Hepatocyte (in vitro differentiated cells): ENCODE results near the gene GRID2IP. TPM values are rescaled to one million over a fixed set of nuclear protein-coding genes. Genes with fewer than 3 reads are reported as not detected.

ENCODE experiments used
- DNase-seq: peaks from one replicate; pipeline ENCODE4 v3.0.0-alpha.2; 2016; ENCODE audit warnings: low spot score
- H2AFZ ChIP-seq: fragments of 200-600 bp; sonication (generic); 2 replicates; pipeline ENCODE4 v1.6.0; 2016; ENCODE audit warnings: antibody characterized with exemption, mild to moderate bottlenecking
- H3K27ac ChIP-seq: fragments of 200-600 bp; sonication (generic); 2 replicates; pipeline ENCODE4 v1.5.1; 2016; ENCODE audit warnings: mild to moderate bottlenecking
- H3K27me3 ChIP-seq: fragments of 200-600 bp; sonication (generic); 2 replicates; pipeline ENCODE4 v1.6.1; 2016
- H3K36me3 ChIP-seq: fragments of 200-600 bp; sonication (generic); replicated peaks from 2 replicates; pipeline ENCODE4 v1.5.1; 2016; ENCODE audit warnings: low read depth; ENCODE audit not compliant: insufficient read depth
- H3K4me1 ChIP-seq: fragments of 200-600 bp; sonication (generic); 2 replicates; pipeline ENCODE4 v1.5.1; 2016; ENCODE audit warnings: mild to moderate bottlenecking, moderate library complexity; ENCODE audit not compliant: insufficient read depth
- H3K4me2 ChIP-seq: fragments of 200-600 bp; sonication (generic); 2 replicates; pipeline ENCODE4 v1.6.0; 2016
- H3K4me3 ChIP-seq: fragments of 200-600 bp; sonication (generic); 2 replicates; pipeline ENCODE4 v1.5.1; 2016; ENCODE audit warnings: mild to moderate bottlenecking
- H3K79me2 ChIP-seq: fragments of 200-600 bp; sonication (generic); 2 replicates; pipeline ENCODE4 v1.6.0; 2017; ENCODE audit warnings: mild to moderate bottlenecking
- H3K9me2 ChIP-seq: fragments of 200-600 bp; sonication (generic); replicated peaks from 2 replicates; pipeline ENCODE4 v1.6.0; 2017; ENCODE audit warnings: mild to moderate bottlenecking; ENCODE audit not compliant: insufficient read depth
- H3K9me3 ChIP-seq: fragments of 200-600 bp; sonication (generic); 2 replicates; pipeline ENCODE4 v1.5.1; 2016; ENCODE audit warnings: low read depth, mild to moderate bottlenecking
- H4K20me1 ChIP-seq: fragments of 200-600 bp; sonication (generic); 2 replicates; pipeline ENCODE4 v1.6.0; 2016; ENCODE audit warnings: mild to moderate bottlenecking; ENCODE audit not compliant: insufficient read depth, poor library complexity, severe bottlenecking
- EZH2 ChIP-seq: fragments of 200-600 bp; sonication (generic); IDR thresholded peaks from 2 replicates; pipeline ENCODE4 v1.6.1; 2016; ENCODE audit warnings: antibody characterized with exemption, mild to moderate bottlenecking, borderline replicate concordance
- EZH2phosphoT487 ChIP-seq: fragments of 200-600 bp; sonication (generic); IDR thresholded peaks from one replicate; pipeline ENCODE4 v1.6.1; 2018; ENCODE audit warnings: antibody characterized with exemption, mild to moderate bottlenecking, low read depth, moderate library complexity; ENCODE audit not compliant: unreplicated experiment, severe bottlenecking
- WGBS: methylation state at CpG from one replicate; pipeline ENCODE4 v1.1.6; 2016; ENCODE audit warnings: low lambda C conversion rate; ENCODE audit errors: missing lambda C conversion rate; 5-methylcytosine and 5-hydroxymethylcytosine counted together
- polyA plus RNA-seq: library from polyadenylated mRNA; unstranded; fragments of >200 nt; fragmentation: Nextera tagmentation; extraction: Ambion mirVana; gene quantifications from 2 replicates; pipeline ENCODE4 v1.2.1, GENCODE V29; 2016
- total RNA-seq: library from RNA; depleted of rRNA; stranded (reverse); fragments of >200 nt; gene quantifications from 2 replicates; pipeline ENCODE4 v1.2.3, GENCODE V29; 2014
- TF ChIP-seq, protein P1 (sequence below): fragments of 200-600 bp; sonication (generic); IDR thresholded peaks from 2 replicates; pipeline ENCODE4 v1.5.1; 2016; ENCODE audit warnings: antibody characterized with exemption, mild to moderate bottlenecking; ENCODE audit not compliant: poor library complexity

The GRID2IP gene
- total and polyA plus RNA-seq, 2 experiments from 2014 or later: 0.25 to 0.73 TPM

DNA sequence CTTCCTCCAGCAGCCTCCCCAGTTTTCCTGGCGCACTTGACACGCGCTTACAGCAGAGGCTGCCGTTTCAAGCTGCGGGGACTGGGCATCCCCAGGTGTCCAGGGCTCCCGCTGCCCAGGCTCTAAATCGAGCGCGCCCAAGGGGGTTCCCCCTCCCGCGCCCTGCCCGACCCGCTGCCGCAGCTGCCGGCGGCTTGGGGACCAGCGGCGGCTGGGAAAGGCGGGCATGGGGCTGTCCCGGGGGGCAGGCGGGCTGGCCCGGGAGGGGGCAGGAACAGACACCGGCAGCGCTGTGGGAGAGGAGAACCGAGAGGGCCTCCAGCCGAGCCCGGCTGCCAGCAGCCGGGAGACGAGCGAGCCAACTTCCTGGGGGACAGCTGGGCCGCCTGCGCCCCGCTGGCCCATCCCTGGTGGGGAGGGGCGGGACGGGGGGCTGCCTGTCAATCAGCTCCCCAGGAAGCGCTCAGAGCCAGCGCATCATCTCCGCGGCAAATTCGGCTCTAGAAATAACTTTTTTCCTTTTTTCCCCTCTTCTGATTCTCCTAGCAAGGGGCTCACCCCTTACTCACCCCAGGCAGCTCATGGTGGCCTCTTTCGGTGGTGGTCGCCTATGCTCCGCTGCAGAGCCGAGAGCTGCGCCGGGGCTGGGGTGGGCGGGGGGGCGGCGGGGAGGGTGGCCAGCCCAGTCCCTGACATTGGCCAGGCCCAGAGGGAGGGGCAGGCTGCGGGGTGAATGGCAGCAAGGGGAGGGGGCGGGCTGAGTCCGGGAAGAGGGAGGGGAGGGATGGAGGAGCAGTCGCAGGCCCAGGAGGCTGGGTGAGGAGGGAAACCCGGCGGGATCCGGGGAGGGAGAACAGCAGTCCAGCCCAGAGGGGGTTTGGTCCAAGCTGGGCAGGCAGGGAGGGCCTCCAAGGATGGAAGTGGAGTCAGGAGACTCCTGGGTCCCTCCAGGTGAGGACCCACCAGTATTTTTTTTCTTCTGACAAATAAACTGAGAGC lies 14.7 kb downstream of the GRID2IP start:
- no peaks in the 10 kb centered on the region for H3K9me2 ChIP-seq
- peak overlapping the region; percentile 26 for H2AFZ ChIP-seq
- WGBS: 1% methylated on average over 16 of the region's 56 CpGs
- peak; percentile 68 for TF ChIP-seq EZH2
- TF ChIP-seq, protein P1, sequence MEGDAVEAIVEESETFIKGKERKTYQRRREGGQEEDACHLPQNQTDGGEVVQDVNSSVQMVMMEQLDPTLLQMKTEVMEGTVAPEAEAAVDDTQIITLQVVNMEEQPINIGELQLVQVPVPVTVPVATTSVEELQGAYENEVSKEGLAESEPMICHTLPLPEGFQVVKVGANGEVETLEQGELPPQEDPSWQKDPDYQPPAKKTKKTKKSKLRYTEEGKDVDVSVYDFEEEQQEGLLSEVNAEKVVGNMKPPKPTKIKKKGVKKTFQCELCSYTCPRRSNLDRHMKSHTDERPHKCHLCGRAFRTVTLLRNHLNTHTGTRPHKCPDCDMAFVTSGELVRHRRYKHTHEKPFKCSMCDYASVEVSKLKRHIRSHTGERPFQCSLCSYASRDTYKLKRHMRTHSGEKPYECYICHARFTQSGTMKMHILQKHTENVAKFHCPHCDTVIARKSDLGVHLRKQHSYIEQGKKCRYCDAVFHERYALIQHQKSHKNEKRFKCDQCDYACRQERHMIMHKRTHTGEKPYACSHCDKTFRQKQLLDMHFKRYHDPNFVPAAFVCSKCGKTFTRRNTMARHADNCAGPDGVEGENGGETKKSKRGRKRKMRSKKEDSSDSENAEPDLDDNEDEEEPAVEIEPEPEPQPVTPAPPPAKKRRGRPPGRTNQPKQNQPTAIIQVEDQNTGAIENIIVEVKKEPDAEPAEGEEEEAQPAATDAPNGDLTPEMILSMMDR: no peak
- no peak overlapping the region for H3K4me3 ChIP-seq
- H4K20me1 ChIP-seq: no peaks in the 10 kb centered on the region
- H3K36me3 ChIP-seq: no peaks in the 10 kb centered on the region
- H3K4me2 ChIP-seq: peak overlapping the region; percentile 93
- no peak overlapping the region for H3K27ac ChIP-seq
- H3K9me3 ChIP-seq: no peaks in the 10 kb centered on the region
- H3K27me3 ChIP-seq: peaks cover 46% of the 10 kb centered on the region
- DNase-seq: peak; percentile 36
- H3K4me1 ChIP-seq: peaks cover 8% of the 10 kb centered on the region
- H3K79me2 ChIP-seq: no peaks in the 10 kb centered on the region

DNA sequence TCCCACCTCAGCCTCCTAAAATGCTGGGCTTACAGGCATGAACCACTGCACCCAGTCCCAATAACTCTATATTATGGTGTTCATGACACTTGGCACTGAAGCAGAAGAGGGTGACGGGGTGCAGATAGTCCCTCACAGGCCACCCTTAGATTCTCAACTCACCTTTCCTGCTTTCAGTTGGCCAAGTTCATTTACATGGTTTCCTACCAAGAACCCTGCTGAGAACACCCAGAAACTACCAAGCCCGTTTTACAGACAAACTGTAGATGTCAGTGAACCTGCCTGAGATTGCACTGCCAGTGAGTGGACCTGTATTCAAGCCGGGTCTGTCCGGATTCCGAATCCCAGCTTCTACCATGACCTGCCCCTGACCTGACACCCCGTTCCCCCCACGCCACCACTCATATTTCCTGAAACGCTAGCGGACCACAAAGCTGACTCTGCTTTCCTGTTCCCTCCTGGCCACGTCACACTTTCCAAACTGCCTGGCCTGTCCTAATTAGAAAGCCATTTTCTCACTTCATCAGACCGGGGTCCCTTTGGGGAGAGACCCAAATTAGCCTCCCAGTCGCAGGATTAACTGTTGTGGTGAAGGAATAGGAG lies 17.3 kb downstream of the GRID2IP start:
- TF ChIP-seq, protein P1: no peak
- TF ChIP-seq EZH2phosphoT487 (no peak), EZH2 (no peak)
- no peak overlapping the region for H3K4me3 ChIP-seq
- no peaks in the 10 kb centered on the region for H3K79me2 ChIP-seq
- peaks cover 69% of the 10 kb centered on the region for H3K27me3 ChIP-seq
- peaks cover 8% of the 10 kb centered on the region for H3K4me1 ChIP-seq
- no peaks in the 10 kb centered on the region for H3K9me3 ChIP-seq
- WGBS: 74% methylated on average over 12 of the region's 12 CpGs
- no peaks in the 10 kb centered on the region for H3K9me2 ChIP-seq
- H3K27ac ChIP-seq: no peak overlapping the region
- DNase-seq: no peak
- H3K36me3 ChIP-seq: no peaks in the 10 kb centered on the region
- no peak overlapping the region for H3K4me2 ChIP-seq
- no peak overlapping the region for H2AFZ ChIP-seq
- H4K20me1 ChIP-seq: no peaks in the 10 kb centered on the region

DNA sequence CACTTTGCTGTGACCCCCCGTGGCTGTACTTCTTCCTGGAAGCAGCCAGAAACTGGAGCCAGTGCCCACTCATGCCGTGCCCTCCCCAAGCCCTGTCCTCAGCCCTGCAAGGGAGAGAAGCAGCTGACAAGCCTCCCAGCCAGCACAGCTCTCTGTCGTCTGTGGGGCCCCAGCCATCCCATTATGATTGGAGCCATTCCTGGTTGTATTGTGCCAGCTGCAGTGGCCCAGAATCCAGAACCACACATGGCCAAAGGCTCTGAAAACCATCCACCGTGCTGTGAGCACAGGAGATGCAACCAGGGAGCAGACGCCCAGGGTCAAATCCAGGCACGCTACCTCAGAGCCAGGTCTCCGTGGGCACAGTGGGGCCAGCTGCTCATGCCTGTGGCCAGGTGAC lies 18.7 kb downstream of the GRID2IP start:
- DNase-seq: no peak
- no peaks in the 10 kb centered on the region for H3K79me2 ChIP-seq
- H3K27ac ChIP-seq: no peak overlapping the region
- WGBS: 67% methylated on average over 7 of the region's 7 CpGs
- H3K4me1 ChIP-seq: peaks cover 8% of the 10 kb centered on the region
- no peak overlapping the region for H2AFZ ChIP-seq
- TF ChIP-seq EZH2 (no peak), EZH2phosphoT487 (no peak)
- TF ChIP-seq, protein P1: no peak
- H4K20me1 ChIP-seq: no peaks in the 10 kb centered on the region
- peaks cover 79% of the 10 kb centered on the region for H3K27me3 ChIP-seq
- H3K9me3 ChIP-seq: no peaks in the 10 kb centered on the region
- H3K4me3 ChIP-seq: no peak overlapping the region
- no peak overlapping the region for H3K4me2 ChIP-seq
- H3K36me3 ChIP-seq: no peaks in the 10 kb centered on the region
- H3K9me2 ChIP-seq: no peaks in the 10 kb centered on the region
